Activated CD4-positive, alpha-beta T cell treated with anti-CD3 and anti-CD28 coated beads for 36 hours (primary cell): ENCODE results near the gene CLTC. TPM values are rescaled to one million over a fixed set of nuclear protein-coding genes. Genes with fewer than 3 reads are reported as not detected.

Experiments
- ATAC-seq: fragments of 200-7000 bp; cut with Tn5 transposase; one replicate; pipeline ENCODE4 v1.10.0; 2021; ENCODE audit warnings: mild to moderate bottlenecking, moderate library complexity
- CTCF ChIA-PET: fragments of 350-600 bp; sonication (Branson Sonifier 250); formaldehyde crosslinking; loops from one replicate; lab custom pipeline; 2021; ENCODE audit warnings: antibody characterized with exemption; lab: Charles Lee
- POLR2A ChIA-PET: fragments of 350-600 bp; sonication (Branson Sonifier 250); formaldehyde crosslinking; loops from one replicate; lab custom pipeline; 2021; ENCODE audit warnings: antibody characterized with exemption, inconsistent platforms; lab: Charles Lee
- DNase-seq: peaks from one replicate; pipeline ENCODE4 v3.0.0-alpha.2; 2020
- H3K27ac Mint-ChIP-seq: one replicate; pipeline ENCODE4 v1.8.0; 2021; ENCODE audit warnings: mixed read lengths
- H3K27me3 Mint-ChIP-seq: one replicate; pipeline ENCODE4 v1.8.0; 2021; ENCODE audit warnings: mixed read lengths
- H3K36me3 Mint-ChIP-seq: one replicate; pipeline ENCODE4 v1.8.0; 2021; ENCODE audit warnings: low read depth, mixed read lengths
- H3K4me1 Mint-ChIP-seq: one replicate; pipeline ENCODE4 v1.8.0; 2021; ENCODE audit warnings: mixed read lengths
- H3K4me3 Mint-ChIP-seq: one replicate; pipeline ENCODE4 v1.8.0; 2021; ENCODE audit warnings: mild to moderate bottlenecking, moderate library complexity, mixed read lengths
- H3K9me3 Mint-ChIP-seq: one replicate; pipeline ENCODE4 v1.8.0; 2021; ENCODE audit warnings: low read depth, mixed read lengths
- intact Hi-C, 2 experiments: fragments of 100-400 bp; cut with DNase I in 1 of 2; cut with micrococcal nuclease in 1 of 2; formaldehyde crosslinking; loops; one replicate each; pipeline versions ENCODE4 v1.14.2 to v1.15.1; 2022 to 2024; cut with DNase I, micrococcal nuclease
- total RNA-seq, 2 experiments: library from RNA; stranded (reverse); gene quantifications; one replicate each; pipeline ENCODE4 v1.2.3, GENCODE V29; 2021

The CLTC gene
- total RNA-seq, 2 experiments from 2014 or later = 180 to 186 TPM

GRCh38 chr17:59676716-59677115 is 57.0 kb downstream of the CLTC start:
- no peak for ATAC-seq
- H3K4me3 Mint-ChIP-seq = no peak overlapping the region
- ChIA-PET POLR2A (interaction anchor here (0.6 kb wide), 1 partner anchor 16 kb away, joined by 4 read pairs; no protein-coding TSS in a partner anchor), CTCF (no interaction called here)
- H3K27ac Mint-ChIP-seq = no peak overlapping the region
- no peaks in the 10 kb centered on the region for H3K9me3 Mint-ChIP-seq
- no peaks in the 10 kb centered on the region for H3K27me3 Mint-ChIP-seq
- intact Hi-C loops = no loop called here
- peaks cover under 1% of the 10 kb centered on the region for H3K4me1 Mint-ChIP-seq
- H3K36me3 Mint-ChIP-seq = peaks cover 49% of the 10 kb centered on the region
- no peak for DNase-seq

- Mint-ChIP-seq H3K36me3 (peaks cover 58% of the 10 kb centered on the region), H3K27ac (no peak overlapping the region), H3K4me1 (peaks cover 5% of the 10 kb centered on the region), H3K4me3 (no peak overlapping the region), H3K27me3 (no peaks in the 10 kb centered on the region), H3K9me3 (no peaks in the 10 kb centered on the region)
- ATAC-seq (no peak), DNase-seq (no peak)
- intact Hi-C loops = no loop called here
- POLR2A ChIA-PET = no interaction called here
- CTCF ChIA-PET = interaction anchor here (1.0 kb wide), 1 partner anchor 357 kb away, joined by 3 read pairs; no protein-coding TSS in a partner anchor
These were observed 59.2 kb downstream of the CLTC start for GRCh38 chr17:59678918-59679317.

- intact Hi-C loops = no loop called here
- H3K9me3 Mint-ChIP-seq = no peaks in the 10 kb centered on the region
- CTCF ChIA-PET = no interaction called here
- H3K4me1 Mint-ChIP-seq = peaks cover 5% of the 10 kb centered on the region
- no peak overlapping the region for H3K4me3 Mint-ChIP-seq
- no peak for ATAC-seq
- no peaks in the 10 kb centered on the region for H3K27me3 Mint-ChIP-seq
- no peak overlapping the region for H3K27ac Mint-ChIP-seq
- DNase-seq = no peak
- POLR2A ChIA-PET = interaction anchor here (0.6 kb wide), 1 partner anchor 172 kb away, joined by 4 read pairs; no protein-coding TSS in a partner anchor
- peaks cover 65% of the 10 kb centered on the region for H3K36me3 Mint-ChIP-seq
These were observed 60.6 kb downstream of the CLTC start for GRCh38 chr17:59680314-59680713.

GRCh38 chr17:59683283-59683682 is 63.6 kb downstream of the CLTC start:
- H3K36me3 Mint-ChIP-seq = peaks cover 60% of the 10 kb centered on the region
- POLR2A ChIA-PET = no interaction called here
- no peak overlapping the region for H3K27ac Mint-ChIP-seq
- no peak overlapping the region for H3K4me3 Mint-ChIP-seq
- DNase-seq = no peak
- intact Hi-C loops = no loop called here
- H3K27me3 Mint-ChIP-seq = no peaks in the 10 kb centered on the region
- peak; percentile 39 for ATAC-seq
- CTCF ChIA-PET = interaction anchor here (0.7 to 2.1 kb wide), 10 partner anchors 9 to 372 kb away, joined by 3 to 9 read pairs (median 4); partner anchors contain the start of genes PTRH2 and VMP1
- H3K9me3 Mint-ChIP-seq = no peaks in the 10 kb centered on the region
- peaks cover 19% of the 10 kb centered on the region for H3K4me1 Mint-ChIP-seq

- ATAC-seq (no peak), DNase-seq (no peak)
- Mint-ChIP-seq H3K27ac (no peak overlapping the region), H3K4me3 (no peak overlapping the region), H3K27me3 (no peaks in the 10 kb centered on the region), H3K4me1 (peaks cover 22% of the 10 kb centered on the region), H3K36me3 (peaks cover 48% of the 10 kb centered on the region), H3K9me3 (no peaks in the 10 kb centered on the region)
- intact Hi-C loops = no loop called here
- ChIA-PET POLR2A (no interaction called here), CTCF (interaction anchor here (0.7 to 2.1 kb wide), 5 partner anchors 14 to 474 kb away, joined by 3 to 9 read pairs (median 4); no protein-coding TSS in a partner anchor)
These were observed 65.3 kb downstream of the CLTC start for GRCh38 chr17:59684967-59685366.

- ATAC-seq (peak; percentile 76), DNase-seq (no peak)
- Mint-ChIP-seq H3K36me3 (peaks cover 49% of the 10 kb centered on the region), H3K4me1 (peaks cover 20% of the 10 kb centered on the region), H3K4me3 (no peak overlapping the region), H3K27me3 (no peaks in the 10 kb centered on the region), H3K9me3 (no peaks in the 10 kb centered on the region), H3K27ac (peak overlapping the region; percentile 83)
- POLR2A ChIA-PET = no interaction called here
- intact Hi-C loops = no loop called here
- CTCF ChIA-PET = interaction anchor here (0.5 to 2.4 kb wide), 3 partner anchors 14 to 349 kb away, joined by 3 to 9 read pairs (median 3); no protein-coding TSS in a partner anchor
These were observed 68.3 kb downstream of the CLTC start for GRCh38 chr17:59688008-59688407.

GRCh38 chr17:59688496-59688895 is 68.8 kb downstream of the CLTC start:
- ChIA-PET POLR2A (no interaction called here), CTCF (interaction anchor here (2.4 kb wide), 1 partner anchor 14 kb away, joined by 9 read pairs; no protein-coding TSS in a partner anchor)
- H3K36me3 Mint-ChIP-seq = peaks cover 50% of the 10 kb centered on the region
- H3K9me3 Mint-ChIP-seq = no peaks in the 10 kb centered on the region
- H3K4me3 Mint-ChIP-seq = no peak overlapping the region
- peaks cover 17% of the 10 kb centered on the region for H3K4me1 Mint-ChIP-seq
- DNase-seq (no peak), ATAC-seq (no peak)
- intact Hi-C loops = no loop called here
- peak overlapping the region; percentile 61 for H3K27ac Mint-ChIP-seq
- no peaks in the 10 kb centered on the region for H3K27me3 Mint-ChIP-seq

- Mint-ChIP-seq H3K36me3 (peaks cover 58% of the 10 kb centered on the region), H3K27ac (peak overlapping the region; percentile 1), H3K4me1 (peaks cover 20% of the 10 kb centered on the region), H3K9me3 (no peaks in the 10 kb centered on the region), H3K4me3 (no peak overlapping the region), H3K27me3 (no peaks in the 10 kb centered on the region)
- DNase-seq = no peak
- POLR2A ChIA-PET = no interaction called here
- ATAC-seq = no peak
- intact Hi-C loops = no loop called here
- CTCF ChIA-PET = no interaction called here
These were observed 73.9 kb downstream of the CLTC start for GRCh38 chr17:59693582-59693981.

GRCh38 chr17:59694344-59694743 is 74.6 kb downstream of the CLTC start:
- Mint-ChIP-seq H3K27me3 (no peaks in the 10 kb centered on the region), H3K4me3 (no peak overlapping the region), H3K9me3 (no peaks in the 10 kb centered on the region), H3K4me1 (peaks cover 27% of the 10 kb centered on the region), H3K36me3 (peaks cover 66% of the 10 kb centered on the region), H3K27ac (peak overlapping the region; percentile 59)
- DNase-seq (no peak), ATAC-seq (no peak)
- POLR2A ChIA-PET = no interaction called here
- intact Hi-C loops = no loop called here
- CTCF ChIA-PET = no interaction called here

- Mint-ChIP-seq H3K27me3 (no peaks in the 10 kb centered on the region), H3K36me3 (peaks cover 72% of the 10 kb centered on the region), H3K4me1 (peaks cover 45% of the 10 kb centered on the region), H3K4me3 (no peak overlapping the region), H3K27ac (peak overlapping the region; percentile 72), H3K9me3 (no peaks in the 10 kb centered on the region)
- CTCF ChIA-PET = no interaction called here
- POLR2A ChIA-PET = no interaction called here
- no peak for DNase-seq
- intact Hi-C loops = no loop called here
- no peak for ATAC-seq
These were observed 76.4 kb downstream of the CLTC start for GRCh38 chr17:59695945-59696681.

- peak overlapping the region; percentile 72 for H3K27ac Mint-ChIP-seq
- no peak overlapping the region for H3K4me3 Mint-ChIP-seq
- peaks cover 69% of the 10 kb centered on the region for H3K36me3 Mint-ChIP-seq
- intact Hi-C loops = no loop called here
- peaks cover 50% of the 10 kb centered on the region for H3K4me1 Mint-ChIP-seq
- DNase-seq = no peak
- ChIA-PET POLR2A (no interaction called here), CTCF (interaction anchor here (0.7 kb wide), 1 partner anchor 55 kb away, joined by 3 read pairs; no protein-coding TSS in a partner anchor)
- ATAC-seq = peak; percentile 16
- H3K9me3 Mint-ChIP-seq = no peaks in the 10 kb centered on the region
- no peaks in the 10 kb centered on the region for H3K27me3 Mint-ChIP-seq
These were observed 77.1 kb downstream of the CLTC start for GRCh38 chr17:59696682-59697277.
